ENCODE measurements around the gene COL15A1.

COL15A1 gene

DNA sequence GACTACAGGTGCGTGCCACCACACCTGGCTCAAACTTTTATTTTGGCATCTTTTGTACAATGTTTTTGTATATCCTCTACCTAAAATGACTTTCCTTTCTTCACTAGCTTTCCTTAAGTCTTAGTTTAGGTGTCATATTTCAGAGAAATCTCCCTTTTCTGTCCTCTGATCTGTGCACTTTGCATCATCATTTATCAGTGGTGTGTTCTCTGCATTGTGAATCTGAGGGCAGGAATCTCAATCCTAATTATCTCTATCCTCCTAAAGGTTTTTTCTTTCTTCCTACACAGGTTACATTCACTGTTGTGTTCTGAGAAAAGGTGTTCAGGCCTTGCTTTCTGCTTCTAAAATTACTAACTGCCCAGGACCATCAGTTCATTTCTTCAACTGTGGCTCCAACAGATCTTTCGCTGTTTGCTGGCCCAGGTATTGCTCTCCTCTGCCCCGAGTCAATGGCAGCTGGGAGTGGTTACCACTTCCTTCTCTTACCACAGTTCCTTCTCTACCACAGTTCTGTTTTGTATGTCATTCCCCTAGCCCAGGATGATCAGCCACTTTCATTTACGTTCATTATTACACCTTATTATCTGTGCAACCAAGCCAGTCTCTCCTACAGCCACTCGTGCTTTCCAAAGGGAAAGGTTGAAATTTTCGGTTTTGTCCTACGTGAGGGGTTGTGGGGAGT lies 175.2 kb downstream of the COL15A1 start:
- DNase-seq, result no peak

DNA sequence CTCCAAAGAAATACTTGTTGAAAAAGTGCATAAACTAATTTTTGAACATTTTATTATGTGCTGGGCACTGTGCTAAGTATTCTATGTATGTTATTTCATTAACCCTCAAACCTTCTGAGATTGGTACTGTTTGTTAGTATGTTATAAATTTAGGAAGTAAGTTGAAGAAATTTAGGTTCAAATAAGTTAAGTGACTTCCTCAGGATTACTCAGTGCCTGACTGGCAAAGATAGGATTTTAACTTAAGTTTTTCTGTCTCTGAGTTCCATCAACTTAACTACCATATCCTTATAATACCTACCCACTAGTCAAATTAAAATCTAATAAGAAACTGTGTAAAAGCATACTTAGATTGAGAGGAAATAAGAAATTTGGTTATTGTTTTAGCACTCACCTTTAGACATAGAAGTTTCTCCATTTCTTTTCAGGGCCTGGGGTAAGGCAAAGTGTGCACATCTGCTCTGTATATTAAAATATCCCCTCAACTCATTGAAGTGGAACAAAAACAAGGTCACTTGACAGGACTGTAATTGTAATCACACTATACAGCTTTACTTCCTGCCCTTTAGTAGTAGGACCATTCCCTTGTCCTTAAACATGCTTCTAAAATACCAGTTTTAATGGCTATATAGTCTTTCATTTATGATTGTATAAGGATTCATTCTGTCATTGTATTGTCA lies 176.4 kb downstream of the COL15A1 start:
- DNase-seq, result no peak

Measured in DMS79 treated with DMSO at 0.1 percent for 48 hours (cell line).